Fibroblast of the aortic adventitia (primary cell): ENCODE measurements around the gene ABCC8. TPM values are rescaled to one million over a fixed set of nuclear protein-coding genes. Genes with fewer than 3 reads are reported as not detected.

ENCODE experiments used
- DNase-seq: peaks from one replicate; pipeline ENCODE4 v3.0.0-alpha.2; 2010; ENCODE audit warnings: low read depth
- H3K4me3 ChIP-seq: 2 replicates; pipeline ENCODE4 v1.5.1; 2011; ENCODE audit warnings: low read depth, mild to moderate bottlenecking, control low read depth, low read length, moderate library complexity
- total RNA-seq: library from RNA; depleted of rRNA; stranded (reverse); fragments of >200 nt; gene quantifications from 2 replicates; pipeline ENCODE4 v1.2.3, GENCODE V29; 2012; ENCODE audit warnings: low replicate concordance
- TF ChIP-seq, protein P1 (sequence below): IDR thresholded peaks from 2 replicates; pipeline ENCODE4 v1.5.1; 2011; ENCODE audit warnings: mild to moderate bottlenecking, low read length, control low read depth, inconsistent platforms; ENCODE audit not compliant: insufficient read depth

The ABCC8 gene
- total RNA-seq, 1 donor: not detected

DNA sequence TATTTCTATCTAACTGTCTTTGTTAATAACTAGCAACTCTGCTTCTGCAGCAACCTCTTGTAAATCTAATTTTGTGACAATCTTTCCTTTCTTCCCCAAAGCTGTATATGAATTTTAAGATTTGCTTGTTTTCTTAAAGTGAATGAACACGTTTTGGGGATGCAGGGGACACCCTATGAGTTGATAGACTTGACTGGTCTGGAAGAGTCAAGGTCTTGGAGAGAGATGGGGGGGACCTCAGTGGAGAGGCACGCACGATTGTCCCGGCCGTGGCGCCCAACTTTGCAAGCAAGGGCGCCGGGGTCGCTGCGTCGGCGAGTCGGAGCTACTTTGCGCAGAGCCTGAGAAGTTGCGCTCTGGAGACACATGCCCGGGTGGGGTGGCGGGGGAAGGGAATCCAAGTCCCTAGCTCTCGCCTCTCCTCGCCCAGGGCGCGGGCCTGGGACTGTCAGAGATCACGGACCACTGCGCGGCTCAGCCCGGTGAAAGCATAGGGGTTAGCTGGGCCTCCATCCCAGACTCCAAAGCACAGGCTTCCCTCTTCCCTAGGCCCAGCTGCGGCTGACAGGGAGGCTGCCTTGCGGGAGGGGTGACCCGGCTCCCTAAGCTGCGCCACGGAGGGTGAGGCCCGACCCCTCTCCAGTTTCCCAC lies 854 bp downstream of the ABCC8 start:
- no peak overlapping the region for H3K4me3 ChIP-seq
- TF ChIP-seq, protein P1, sequence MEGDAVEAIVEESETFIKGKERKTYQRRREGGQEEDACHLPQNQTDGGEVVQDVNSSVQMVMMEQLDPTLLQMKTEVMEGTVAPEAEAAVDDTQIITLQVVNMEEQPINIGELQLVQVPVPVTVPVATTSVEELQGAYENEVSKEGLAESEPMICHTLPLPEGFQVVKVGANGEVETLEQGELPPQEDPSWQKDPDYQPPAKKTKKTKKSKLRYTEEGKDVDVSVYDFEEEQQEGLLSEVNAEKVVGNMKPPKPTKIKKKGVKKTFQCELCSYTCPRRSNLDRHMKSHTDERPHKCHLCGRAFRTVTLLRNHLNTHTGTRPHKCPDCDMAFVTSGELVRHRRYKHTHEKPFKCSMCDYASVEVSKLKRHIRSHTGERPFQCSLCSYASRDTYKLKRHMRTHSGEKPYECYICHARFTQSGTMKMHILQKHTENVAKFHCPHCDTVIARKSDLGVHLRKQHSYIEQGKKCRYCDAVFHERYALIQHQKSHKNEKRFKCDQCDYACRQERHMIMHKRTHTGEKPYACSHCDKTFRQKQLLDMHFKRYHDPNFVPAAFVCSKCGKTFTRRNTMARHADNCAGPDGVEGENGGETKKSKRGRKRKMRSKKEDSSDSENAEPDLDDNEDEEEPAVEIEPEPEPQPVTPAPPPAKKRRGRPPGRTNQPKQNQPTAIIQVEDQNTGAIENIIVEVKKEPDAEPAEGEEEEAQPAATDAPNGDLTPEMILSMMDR: no peak
- DNase-seq: no peak

DNA sequence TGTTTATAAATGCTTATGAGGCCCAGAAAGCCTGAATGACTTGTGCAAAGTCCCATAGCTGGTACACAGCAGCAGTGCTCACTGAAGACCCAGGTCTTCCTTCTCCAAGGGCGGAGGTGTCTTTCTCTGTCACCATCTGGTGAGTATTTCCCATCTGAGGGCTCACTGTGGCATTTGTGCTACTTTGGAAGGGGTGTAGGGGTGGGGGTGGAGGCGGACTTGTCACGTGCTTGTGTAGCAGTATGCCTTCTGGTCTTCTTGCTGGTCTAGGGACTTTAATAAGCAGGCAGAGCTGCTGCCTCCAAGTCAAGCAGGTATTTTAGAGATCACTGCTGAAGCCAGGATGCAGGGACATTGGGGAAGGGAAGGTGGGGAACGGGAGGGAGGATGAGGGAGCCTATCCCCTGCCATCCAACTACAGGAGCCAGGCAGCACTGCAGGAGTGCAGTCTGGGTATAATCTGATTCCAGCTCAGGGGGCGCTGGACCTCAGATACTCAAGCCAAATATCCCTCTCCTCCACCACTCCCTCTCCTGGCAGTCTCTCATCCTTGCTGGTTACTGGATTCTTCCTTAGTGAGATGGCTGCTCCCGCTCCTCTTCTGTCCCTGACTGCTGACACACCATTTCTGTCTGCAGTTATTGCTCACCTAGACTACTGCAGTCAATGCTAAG lies 3.4 kb downstream of the ABCC8 start:
- DNase-seq: no peak
- TF ChIP-seq, protein P1: no peak
- no peak overlapping the region for H3K4me3 ChIP-seq

DNA sequence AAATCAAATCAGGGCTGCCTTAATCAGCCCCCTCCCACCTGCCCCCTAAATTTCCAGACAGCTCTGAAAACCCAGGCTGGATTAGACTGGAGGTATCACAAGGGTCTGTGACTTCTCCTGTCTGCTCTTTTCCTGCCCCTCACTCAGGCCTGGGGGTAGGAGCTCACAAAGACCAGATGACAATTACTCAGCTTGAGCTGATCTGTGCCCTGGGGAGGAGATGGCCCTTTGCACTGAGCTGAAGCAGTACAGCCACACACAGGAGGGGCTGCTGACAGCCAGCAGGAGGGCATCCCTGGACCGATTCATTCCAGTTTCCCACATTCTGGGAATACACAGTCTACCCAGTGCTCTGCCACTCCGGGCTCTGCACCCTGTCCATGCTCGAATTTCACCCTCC lies 4.2 kb downstream of the ABCC8 start:
- no peak for DNase-seq
- no peak overlapping the region for H3K4me3 ChIP-seq
- TF ChIP-seq, protein P1: no peak

DNA sequence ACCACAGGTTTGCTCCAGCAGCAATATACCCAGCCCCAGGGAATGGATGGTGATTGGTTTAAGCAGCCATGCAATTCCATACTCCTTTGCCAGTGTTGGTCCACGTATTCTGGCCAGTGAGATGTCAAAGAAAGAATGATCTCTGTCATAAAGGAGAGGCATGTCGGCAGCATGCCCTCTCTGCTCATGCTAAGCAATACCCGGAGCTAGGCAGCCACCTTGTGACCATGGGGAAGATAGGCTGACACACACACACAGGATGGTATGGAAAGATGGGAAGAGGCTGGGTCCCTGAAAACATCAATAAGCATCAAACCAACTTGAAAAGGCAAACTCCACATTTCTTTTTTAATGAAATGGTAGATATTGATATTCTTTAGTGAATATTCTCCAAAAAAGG lies 5.1 kb downstream of the ABCC8 start:
- H3K4me3 ChIP-seq: no peak overlapping the region
- no peak for DNase-seq
- TF ChIP-seq, protein P1: no peak

DNA sequence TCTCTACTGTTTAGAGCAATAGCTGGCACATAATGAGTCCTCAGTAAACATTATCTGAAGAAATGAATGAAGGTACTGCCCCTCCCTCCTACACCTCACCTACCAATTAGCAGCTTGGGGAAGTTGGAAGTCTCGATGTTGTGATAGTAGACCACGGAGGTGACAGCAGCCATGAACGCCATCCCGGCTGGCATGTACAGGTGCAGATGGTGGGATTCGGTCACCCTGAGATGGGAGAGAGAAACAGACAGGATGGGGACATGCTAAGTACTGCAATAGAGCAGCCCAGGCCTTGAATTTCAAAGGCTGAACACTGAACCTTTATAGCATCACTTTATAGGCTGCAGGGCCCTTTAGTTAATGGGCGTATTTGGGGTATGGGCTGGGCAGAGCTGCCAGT lies 6.6 kb downstream of the ABCC8 start:
- TF ChIP-seq, protein P1: no peak
- no peak overlapping the region for H3K4me3 ChIP-seq
- no peak for DNase-seq

DNA sequence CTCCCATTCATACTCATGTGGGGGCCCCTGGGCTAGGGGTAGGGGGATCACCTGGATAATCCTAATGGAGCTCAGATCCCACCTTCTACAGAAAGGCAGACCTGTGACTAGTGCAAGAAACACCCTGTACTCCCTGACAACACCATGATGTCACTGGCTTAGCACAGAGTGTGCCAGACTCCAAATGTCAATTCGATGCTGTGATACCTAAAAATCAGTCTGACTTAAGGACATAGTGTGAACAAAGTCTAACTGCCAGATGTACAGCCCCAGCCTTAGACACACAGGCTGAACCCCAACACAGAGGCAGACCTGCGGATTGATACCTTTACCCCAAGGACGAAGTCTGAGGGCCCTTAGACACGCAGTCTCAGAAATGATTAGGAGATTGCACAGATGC lies 8.5 kb downstream of the ABCC8 start:
- DNase-seq: no peak
- TF ChIP-seq, protein P1: no peak
- no peak overlapping the region for H3K4me3 ChIP-seq
